ENCODE measurements around the gene POU3F3. TPM values are rescaled to one million over a fixed set of nuclear protein-coding genes. Genes with fewer than 3 reads are reported as not detected.

POU3F3 gene
- total RNA-seq, 1 donor from 2014 or later = not detected

- ATAC-seq (ENCODE audit: poor library complexity) = no peak
- DNase-seq = no peak
- intact Hi-C loops (cut with DNase I) = no loop called here
Observed at GRCh38 chr2:104889960-104890684, 36.2 kb downstream of the POU3F3 start.

- DNase-seq (no peak), ATAC-seq (ENCODE audit: poor library complexity) (no peak)
- intact Hi-C loops (cut with DNase I) = no loop called here
Observed at GRCh38 chr2:104890685-104891069, 36.8 kb downstream of the POU3F3 start.

DNA sequence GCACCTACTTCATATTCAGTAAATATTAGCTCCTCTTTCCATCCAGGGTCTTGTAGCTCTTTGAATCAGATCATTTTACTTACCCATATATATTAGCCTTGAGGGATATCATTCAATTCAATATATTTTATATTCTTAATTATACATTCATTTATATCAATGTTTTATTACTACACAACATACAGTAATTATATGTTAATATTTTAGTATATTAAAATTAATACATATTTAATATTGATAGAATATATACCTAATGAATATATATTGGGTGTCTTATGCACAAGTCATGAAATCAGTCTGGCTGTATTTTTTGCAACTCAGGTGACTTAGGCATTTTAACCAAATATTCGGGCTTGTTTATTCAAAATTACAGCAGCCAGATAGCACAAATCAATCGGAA, 37.2 kb downstream of the POU3F3 start:
- no peak for ATAC-seq (ENCODE audit: poor library complexity)
- intact Hi-C loops (cut with DNase I) = no loop called here
- DNase-seq = no peak

- ATAC-seq (ENCODE audit: poor library complexity) (no peak), DNase-seq (no peak)
- intact Hi-C loops (cut with DNase I) = no loop called here
Observed at GRCh38 chr2:104896446-104896845, 42.5 kb downstream of the POU3F3 start.

DNA sequence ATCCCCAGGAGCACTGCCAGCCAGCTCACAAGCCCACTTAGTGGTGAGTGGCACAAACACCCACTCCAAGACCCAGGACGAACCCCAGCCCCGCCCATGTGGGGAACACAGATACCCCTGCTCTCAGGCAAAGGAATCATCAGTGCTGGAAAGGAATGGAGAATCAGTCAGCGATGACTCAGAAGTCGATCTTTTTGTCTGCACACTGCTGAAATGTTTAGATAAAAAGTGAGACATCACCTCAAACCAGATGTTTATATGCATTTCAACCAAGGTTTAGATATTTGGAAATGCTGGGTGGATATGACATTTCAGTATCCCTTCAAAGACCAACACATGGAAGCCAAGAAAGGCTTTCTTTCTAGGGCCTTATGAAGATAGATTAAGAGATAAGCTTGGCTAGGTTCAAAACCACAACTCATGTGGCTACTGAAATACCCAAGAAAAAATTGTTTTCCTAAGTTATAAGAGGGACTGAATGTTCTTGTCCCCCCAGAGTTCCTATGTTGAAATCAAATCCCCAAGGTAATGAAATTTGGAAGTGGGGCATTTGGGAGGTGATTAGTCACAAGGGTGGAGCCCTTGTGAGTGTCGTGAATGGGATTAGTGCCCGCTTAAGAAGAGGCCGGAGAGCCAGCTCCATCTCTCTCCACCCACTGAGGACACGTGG, 43.7 kb downstream of the POU3F3 start:
- ATAC-seq (ENCODE audit: poor library complexity) = no peak
- intact Hi-C loops (cut with DNase I) = no loop called here
- no peak for DNase-seq

GRCh38 chr2:104900608-104901007, 46.7 kb downstream of the POU3F3 start:
- DNase-seq = no peak
- intact Hi-C loops (cut with DNase I) = no loop called here

DNA sequence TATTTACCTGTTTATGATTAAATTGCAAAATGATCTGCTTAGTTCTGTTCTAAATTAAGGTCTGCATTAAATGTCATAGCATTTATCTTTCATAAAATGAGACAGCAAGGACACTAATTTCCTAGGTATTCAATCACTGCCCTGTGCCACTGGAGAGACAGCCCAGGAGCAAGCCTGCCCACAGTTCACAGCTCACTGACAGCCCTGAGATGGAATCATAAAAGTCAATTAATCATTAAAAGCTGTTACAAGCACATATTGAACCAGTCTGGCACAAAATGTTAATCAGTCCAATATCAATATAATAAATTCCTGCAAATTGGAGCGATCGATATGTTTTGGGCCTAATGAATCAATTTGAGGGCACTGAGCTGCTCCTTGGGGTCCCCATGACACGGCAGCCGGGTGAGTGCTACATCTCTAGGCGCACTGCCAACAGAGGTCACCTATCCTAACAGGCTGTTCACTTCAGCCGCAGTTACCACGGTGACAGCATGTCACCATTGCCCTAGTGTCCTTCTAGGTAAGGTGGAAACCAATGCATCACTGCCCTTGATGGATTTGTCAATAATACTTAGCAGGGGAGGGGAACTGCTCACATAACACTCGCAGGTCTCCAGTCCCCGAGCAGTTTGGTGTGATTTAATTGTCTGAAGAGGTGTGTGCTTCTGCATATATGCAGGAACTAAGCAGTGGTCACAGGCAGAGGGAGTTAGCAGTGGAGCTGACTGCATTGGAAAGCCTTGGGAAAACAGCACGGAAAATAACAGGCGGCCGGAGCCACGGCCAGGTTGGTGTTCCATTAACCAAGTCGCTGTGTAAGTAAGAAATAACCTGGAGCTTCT, 47.3 kb downstream of the POU3F3 start:
- no peak for DNase-seq
- ATAC-seq (ENCODE audit: poor library complexity) = no peak
- intact Hi-C loops (cut with DNase I) = no loop called here

More at GRCh38 chr2:104900608-104901007, 46.7 kb downstream of the POU3F3 start:
- ATAC-seq (ENCODE audit: poor library complexity) = no peak

DNA sequence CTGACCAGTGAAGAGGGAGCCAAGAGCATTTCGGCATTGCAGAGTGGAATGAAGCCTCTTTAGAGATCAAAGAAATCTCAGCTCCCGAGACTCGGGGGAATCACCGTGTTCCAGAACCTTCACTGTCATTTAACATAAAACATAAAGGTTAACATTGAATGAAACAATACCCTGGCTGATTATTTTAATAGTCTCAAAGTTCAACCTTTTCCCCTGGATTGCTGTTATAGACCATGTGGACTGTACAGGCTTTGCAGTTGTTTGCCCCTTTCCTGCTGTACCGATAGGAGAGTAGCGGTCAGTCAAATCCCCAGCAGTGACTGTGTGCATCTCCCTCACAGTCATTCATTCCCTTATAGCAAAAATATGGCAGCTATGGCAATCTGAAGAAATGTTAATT, 48.4 kb downstream of the POU3F3 start:
- intact Hi-C loops (cut with DNase I) = no loop called here
- DNase-seq = no peak
- ATAC-seq (ENCODE audit: poor library complexity) = no peak

Other genes starting within 250 kb of the POU3F3 start
- gene MRPS9, start 184.0 kb downstream of the POU3F3 start, total RNA-seq = 72.4 TPM

All from Right ventricle myocardium superior (tissue), 1 donor.